Right lobe of liver (tissue), 6 donors: Measurements from ENCODE around the gene MTUS2. TPM values are rescaled to one million over a fixed set of nuclear protein-coding genes. Genes with fewer than 3 reads are reported as not detected.

Experiments used
- ATAC-seq, 4 donors: fragments of 200-7000 bp; cut with Tn5 transposase; one replicate each; pipeline ENCODE4 v1.9.1; 2020; ENCODE audit warnings: mild to moderate bottlenecking in 4 of 4, moderate library complexity in 4 of 4
- DNase-seq, 3 donors: peaks; one replicate each; pipeline ENCODE4 v3.0.0-alpha.2; 2020
- H3K27ac ChIP-seq, 3 donors: fragments of 200-600 bp; one replicate each; pipeline ENCODE4 v1.8.0; 2022
- H3K27me3 ChIP-seq, 2 donors: fragments of 200-600 bp; one replicate each; pipeline ENCODE4 v1.8.0; 2022
- H3K36me3 ChIP-seq, 4 donors: fragments of 200-600 bp; sonication (generic) in 1 of 4; one replicate each; pipeline versions ENCODE4 v1.5.1 to v1.8.0; 2017 to 2022; ENCODE audit warnings: control low read depth in 1 of 4
- H3K4me1 ChIP-seq, 4 donors: fragments of 200-600 bp; sonication (generic) in 1 of 4; one replicate each; pipeline versions ENCODE4 v1.5.1 to v1.8.0; 2017 to 2022; ENCODE audit warnings: control low read depth in 1 of 4
- H3K4me3 ChIP-seq, 3 donors: fragments of 200-600 bp; one replicate each; pipeline ENCODE4 v1.8.0; 2022
- H3K9me3 ChIP-seq, 4 donors: fragments of 200-600 bp; sonication (generic) in 1 of 4; one replicate each; pipeline versions ENCODE4 v1.5.1 to v1.8.0; 2017 to 2022; ENCODE audit warnings: control low read depth in 1 of 4
- POLR2A ChIP-seq: fragments of 450-650 bp; IDR thresholded peaks from one replicate; pipeline ENCODE4 v1.6.1; 2017; ENCODE audit warnings: antibody characterized with exemption, mild to moderate bottlenecking
- WGBS: methylation state at CpG from one replicate; pipeline ENCODE4 v1.1.6; 2018; ENCODE audit warnings: low coverage, low lambda C conversion rate; ENCODE audit not compliant: insufficient coverage; ENCODE audit errors: missing lambda C conversion rate; 5-methylcytosine and 5-hydroxymethylcytosine counted together
- intact Hi-C, 2 donors: fragments of 100-400 bp; cut with DNase I; formaldehyde crosslinking; loops; one replicate each; pipeline versions ENCODE4 v1.11.2 to v1.14.1; 2022
- total RNA-seq, 6 experiments: library from RNA; depleted of rRNA in 2 of 6; stranded (reverse); fragments of >200 nt in 2 of 6; fragmentation: NEBNext Ultra II Directional in 3 of 6; extraction: Animal tissue kit (Norgen Biotek cat#: 25700) in 3 of 6; gene quantifications; one replicate each; pipeline versions ENCODE4 v1.1.0 to v1.2.4, GENCODE V29; 2016 to 2023
- TF ChIP-seq, protein P1 (sequence below), 4 donors: fragments of 200-600 bp in 3 of 4; fragments of 450-650 bp in 1 of 4; IDR thresholded peaks; one replicate each; pipeline versions ENCODE4 v1.5.1 to v1.8.0; 2016 to 2022; ENCODE audit warnings: antibody characterized with exemption in 4 of 4, mild to moderate bottlenecking in 2 of 4
- donor health status: DM: no; HTN: yes; CAD: no.
- donor health status: DM: no; HTN: no; CAD: no.
- donor health status: DM: no; HTN: no; CAD: no.
- donor health status: DM: no; HTN: yes; CAD: no.
- donor health status: DM: no; HTN: yes; CAD: no.

The MTUS2 gene
- total RNA-seq, 6 experiments from 2014 or later, result 0.15 to 2.2 (median 0.98) TPM

GRCh38 chr13:29067306-29067945 lies 247.3 kb downstream of the MTUS2 start:
- Histone ChIP-seq H3K36me3 (no peaks in the 10 kb centered on the region), H3K9me3 (no peaks in the 10 kb centered on the region), H3K27me3 (no peaks in the 10 kb centered on the region), H3K4me3 (no peak overlapping the region), H3K27ac (no peak overlapping the region), H3K4me1 (no peaks in the 10 kb centered on the region)
- TF ChIP-seq, protein P1, sequence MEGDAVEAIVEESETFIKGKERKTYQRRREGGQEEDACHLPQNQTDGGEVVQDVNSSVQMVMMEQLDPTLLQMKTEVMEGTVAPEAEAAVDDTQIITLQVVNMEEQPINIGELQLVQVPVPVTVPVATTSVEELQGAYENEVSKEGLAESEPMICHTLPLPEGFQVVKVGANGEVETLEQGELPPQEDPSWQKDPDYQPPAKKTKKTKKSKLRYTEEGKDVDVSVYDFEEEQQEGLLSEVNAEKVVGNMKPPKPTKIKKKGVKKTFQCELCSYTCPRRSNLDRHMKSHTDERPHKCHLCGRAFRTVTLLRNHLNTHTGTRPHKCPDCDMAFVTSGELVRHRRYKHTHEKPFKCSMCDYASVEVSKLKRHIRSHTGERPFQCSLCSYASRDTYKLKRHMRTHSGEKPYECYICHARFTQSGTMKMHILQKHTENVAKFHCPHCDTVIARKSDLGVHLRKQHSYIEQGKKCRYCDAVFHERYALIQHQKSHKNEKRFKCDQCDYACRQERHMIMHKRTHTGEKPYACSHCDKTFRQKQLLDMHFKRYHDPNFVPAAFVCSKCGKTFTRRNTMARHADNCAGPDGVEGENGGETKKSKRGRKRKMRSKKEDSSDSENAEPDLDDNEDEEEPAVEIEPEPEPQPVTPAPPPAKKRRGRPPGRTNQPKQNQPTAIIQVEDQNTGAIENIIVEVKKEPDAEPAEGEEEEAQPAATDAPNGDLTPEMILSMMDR (IDR thresholded peaks at IDR 0.05), result no peak
- TF ChIP-seq POLR2A, result no peak
- DNase-seq (no peak), ATAC-seq (no peak)
- WGBS, result 54% methylated on average over 3 of the region's 3 CpGs
- intact Hi-C loops, result no loop called here

DNA sequence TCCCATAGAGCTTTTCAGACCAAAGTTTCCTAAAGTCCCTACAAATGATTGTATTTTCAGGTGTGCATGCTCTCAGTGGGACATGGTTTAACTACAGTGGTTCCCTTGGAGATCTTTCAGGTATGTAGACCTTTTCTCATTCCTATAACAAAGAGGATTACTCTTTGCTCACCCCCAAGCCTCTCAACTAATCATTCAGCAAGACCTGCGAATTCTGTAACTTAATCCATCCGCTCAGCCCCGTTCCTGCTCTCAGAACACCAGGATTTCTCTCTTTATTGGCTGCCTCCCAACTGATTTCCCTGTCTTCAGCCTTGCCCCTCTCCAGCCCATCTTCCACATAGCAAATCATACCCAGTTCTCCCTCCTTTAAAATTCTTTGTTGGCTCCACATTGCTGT lies 253.6 kb downstream of the MTUS2 start:
- H3K27me3 ChIP-seq, result no peaks in the 10 kb centered on the region
- DNase-seq, result no peak
- intact Hi-C loops, result no loop called here

DNA sequence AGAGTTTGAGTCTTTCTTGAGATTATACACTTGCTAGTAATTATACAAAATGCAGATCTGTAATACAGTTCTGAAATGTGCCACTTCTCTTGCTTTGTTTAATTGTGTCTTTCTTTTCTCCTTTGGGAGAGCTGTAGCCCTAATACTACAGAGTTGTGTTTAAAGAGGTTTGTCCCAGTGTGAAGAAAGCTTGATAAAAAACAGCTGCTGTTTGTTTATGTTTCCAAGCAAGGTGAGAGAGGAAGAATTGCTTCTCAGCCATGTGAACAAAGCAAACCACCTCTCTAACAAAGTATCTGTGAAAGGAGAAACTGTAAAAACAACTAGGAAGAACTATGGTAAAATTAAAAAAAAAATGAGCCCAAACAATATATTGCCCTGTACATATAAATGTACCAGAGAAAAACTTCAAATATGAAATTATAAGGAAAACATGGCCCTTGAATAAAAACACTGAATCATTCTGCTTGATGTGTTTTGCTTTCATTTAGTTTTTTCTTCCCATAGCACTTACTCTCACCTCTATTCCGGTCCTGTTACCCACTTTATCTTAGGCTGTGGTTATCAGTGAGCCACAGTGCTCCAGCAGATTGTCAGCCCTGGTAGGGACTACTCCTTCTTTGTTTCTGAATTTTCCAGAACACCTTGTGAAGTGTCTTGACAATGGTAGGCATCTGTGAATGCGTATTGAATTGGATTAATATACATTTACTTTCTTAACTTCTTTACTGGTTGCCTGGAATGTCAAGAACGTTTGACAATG lies 257.1 kb downstream of the MTUS2 start:
- intact Hi-C loops, result no loop called here
- no peak for DNase-seq
- no peak for ATAC-seq

More for the DNA sequence above, 253.6 kb downstream of the MTUS2 start:
- 76% methylated on average over 3 of the region's 3 CpGs for WGBS
- TF ChIP-seq, protein P1 (IDR thresholded peaks at IDR 0.05), result no peak
- TF ChIP-seq POLR2A, result no peak
- Histone ChIP-seq H3K36me3 (no peaks in the 10 kb centered on the region), H3K27ac (no peak overlapping the region), H3K4me1 (no peaks in the 10 kb centered on the region), H3K4me3 (no peak overlapping the region), H3K9me3 (no peaks in the 10 kb centered on the region)
- no peak for ATAC-seq

GRCh38 chr13:29081036-29081435 lies 260.9 kb downstream of the MTUS2 start:
- DNase-seq, result no peak
- no peak overlapping the region for H3K4me3 ChIP-seq
- intact Hi-C loops, result no loop called here
- H3K9me3 ChIP-seq, result no peaks in the 10 kb centered on the region
- no peaks in the 10 kb centered on the region for H3K27me3 ChIP-seq
- no peaks in the 10 kb centered on the region for H3K36me3 ChIP-seq
- 7% methylated on average over 1 of the region's 1 CpG for WGBS
- TF ChIP-seq, protein P1 (IDR thresholded peaks at IDR 0.05), result peak; percentile 33 to 47 (median 42)
- no peak for TF ChIP-seq POLR2A
- no peak overlapping the region for H3K27ac ChIP-seq
- ATAC-seq, result peak; percentile 67 to 89 (median 76)
- H3K4me1 ChIP-seq, result no peaks in the 10 kb centered on the region

More for the DNA sequence above, 257.1 kb downstream of the MTUS2 start:
- TF ChIP-seq, protein P1 (IDR thresholded peaks at IDR 0.05), result no peak
- no peak for TF ChIP-seq POLR2A
- Histone ChIP-seq H3K4me3 (no peak overlapping the region), H3K27ac (no peak overlapping the region), H3K4me1 (no peaks in the 10 kb centered on the region), H3K9me3 (no peaks in the 10 kb centered on the region), H3K27me3 (no peaks in the 10 kb centered on the region), H3K36me3 (no peaks in the 10 kb centered on the region)
- 55% methylated on average over 3 of the region's 3 CpGs for WGBS
